Measurements from ENCODE around the gene EIF2B2.

Gene EIF2B2

DNA sequence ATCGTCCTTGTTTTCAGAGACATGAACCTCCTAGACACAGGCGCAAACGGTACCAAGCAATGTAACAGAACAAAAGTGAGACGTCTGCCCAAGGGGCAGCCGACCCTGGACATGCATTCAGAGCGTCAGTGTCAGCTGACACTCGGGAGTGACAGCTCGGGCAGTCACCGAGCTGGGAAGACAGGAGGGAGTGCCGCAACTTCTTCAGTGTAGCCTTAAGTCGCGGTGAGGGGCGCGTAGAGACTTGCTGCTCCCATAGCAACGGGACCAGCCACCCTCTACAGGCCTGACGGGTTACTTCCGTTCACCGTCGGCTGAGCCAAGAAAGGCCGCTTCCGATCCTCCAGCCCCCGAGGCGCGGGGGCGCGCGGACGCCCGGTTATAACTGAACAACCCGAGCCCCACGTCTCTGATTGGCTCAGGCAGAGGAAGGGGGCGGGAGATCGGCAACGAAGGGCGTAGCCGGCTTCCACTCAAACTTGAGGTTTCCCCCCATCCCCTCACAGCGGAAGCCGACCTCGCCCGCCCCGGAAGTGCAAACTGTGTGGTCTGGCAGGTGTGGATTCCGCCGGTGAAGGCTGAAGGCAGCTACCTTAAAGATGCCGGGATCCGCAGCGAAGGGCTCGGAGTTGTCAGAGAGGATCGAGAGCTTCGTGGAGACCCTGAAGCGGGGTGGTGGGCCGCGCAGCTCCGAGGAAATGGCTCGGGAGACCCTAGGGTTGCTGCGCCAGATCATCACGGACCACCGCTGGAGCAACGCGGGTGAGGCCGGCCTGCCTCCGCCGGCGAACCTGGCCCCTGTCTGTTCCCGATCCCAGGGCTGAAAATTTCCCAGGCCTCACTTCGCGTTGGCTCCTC is at the start of gene EIF2B2:
Gene EIF2B2, plus strand, starts transcription at position 530 of the 858 bp plus-strand sequence. Its CDS starts 70 bp downstream, at position 600.
- DNase-seq, result peak; percentile 99

DNA sequence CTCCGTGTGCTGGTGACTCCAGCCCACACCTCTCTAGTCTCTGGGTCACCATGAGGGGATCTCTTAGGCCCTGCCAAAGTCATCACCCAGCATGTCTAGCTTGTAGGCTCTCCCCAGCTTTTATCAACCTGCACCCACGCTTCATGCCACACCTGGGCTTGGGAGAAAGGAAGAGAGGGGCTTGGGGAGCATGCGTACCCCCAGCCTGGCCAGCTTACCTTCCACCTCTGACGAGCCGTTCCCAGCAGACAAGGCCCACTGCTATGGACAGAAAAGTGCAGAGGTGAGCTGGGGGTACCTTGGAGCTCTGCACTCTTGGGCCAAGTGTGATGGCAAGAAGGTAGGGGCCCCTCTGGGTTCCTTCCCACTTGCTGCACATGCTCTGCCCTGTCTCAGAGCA is 49.0 kb upstream of the EIF2B2 start:
- no peak for DNase-seq

DNA sequence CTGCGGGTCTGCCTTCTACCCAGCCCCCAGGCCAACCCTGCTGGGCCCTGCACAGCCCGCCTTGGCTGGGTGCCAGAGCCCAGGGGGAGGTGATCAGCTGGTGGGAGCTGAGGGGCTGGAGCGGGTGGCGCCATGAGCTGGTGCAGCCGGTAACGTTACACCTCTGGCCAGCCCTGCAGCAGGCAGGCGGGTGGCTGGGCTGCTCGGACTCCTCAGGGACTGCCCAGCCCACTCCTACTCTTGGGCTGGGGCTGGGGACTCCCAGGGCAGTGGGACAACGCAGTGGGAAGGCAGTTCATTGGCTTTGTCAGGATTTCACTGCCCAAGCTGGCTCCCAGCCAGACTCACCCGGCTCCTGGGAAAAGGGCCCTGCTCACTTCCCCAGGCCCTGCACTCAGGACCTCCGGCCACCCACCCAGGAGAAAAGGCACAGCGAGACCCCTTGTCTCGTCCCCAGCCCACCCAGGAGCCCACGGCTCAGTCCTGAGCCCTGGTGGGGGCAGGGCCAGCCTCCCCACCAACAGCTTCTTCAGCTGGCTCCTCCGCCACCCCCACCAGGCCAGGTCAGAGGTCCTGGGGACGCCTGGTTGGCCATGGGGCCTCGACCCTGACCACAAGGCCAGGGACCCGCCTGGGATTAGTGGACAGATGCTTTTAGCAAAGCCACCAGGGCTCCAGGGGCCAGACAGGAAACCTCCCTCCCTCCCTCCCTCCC is 48.3 kb upstream of the EIF2B2 start:
- peak; percentile 93 for DNase-seq

DNA sequence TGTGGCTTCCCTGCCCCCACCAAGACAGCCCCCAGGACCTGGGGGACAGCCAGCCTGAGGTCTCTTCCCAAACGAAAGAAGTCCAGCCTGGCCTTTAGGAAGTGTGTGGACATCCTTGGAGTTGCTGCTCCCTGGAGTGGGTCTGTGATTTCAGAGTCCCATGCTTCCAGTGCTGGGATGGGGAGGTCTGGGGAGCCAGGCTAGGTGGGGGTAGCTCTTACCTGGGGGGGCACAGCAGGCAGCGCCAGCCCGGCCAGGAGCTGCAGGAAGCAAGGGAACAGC is 47.8 kb upstream of the EIF2B2 start:
- no peak for DNase-seq

DNA sequence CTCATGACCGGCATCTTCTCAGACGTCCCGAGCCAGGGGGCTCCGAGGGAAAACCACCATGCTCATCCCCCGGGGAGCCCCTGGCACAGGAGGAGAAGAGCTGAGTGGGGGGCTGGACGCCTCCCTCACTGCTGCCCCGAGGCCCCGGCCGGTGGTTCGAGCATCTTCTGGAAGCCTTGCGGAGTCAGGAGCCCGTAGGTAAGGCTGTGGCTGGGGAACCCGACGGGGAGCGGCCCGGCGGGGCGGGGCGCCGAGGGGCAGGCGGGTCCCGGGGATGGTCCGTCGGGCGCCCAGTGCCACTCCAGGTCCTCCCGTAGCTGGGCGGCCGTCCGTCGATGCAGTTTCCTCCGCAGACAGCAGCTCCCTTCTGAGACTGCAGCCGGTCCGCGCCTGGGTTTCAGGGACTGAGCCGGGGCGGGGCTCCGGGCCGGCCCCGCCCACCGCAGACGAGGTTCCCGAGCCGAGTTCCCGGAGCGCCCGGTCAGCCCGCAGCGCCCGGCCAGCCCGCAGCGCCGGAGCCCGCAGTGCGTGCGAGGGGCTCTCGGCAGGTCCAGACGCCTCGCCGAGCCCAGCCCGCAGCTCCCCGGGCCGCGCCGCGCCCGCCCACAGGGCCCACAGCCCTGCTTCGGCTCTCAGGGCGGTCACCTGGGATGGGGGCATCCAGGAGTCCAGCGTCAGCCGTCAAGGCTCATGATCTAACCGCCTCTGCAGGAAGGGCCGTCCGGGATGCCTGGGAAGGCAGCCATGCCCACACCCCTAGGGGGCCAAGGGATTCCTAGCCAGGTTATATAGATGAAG is 47.3 kb upstream of the EIF2B2 start, which contains the start of gene PGF:
Gene PGF, minus strand, starts transcription at position 369 of the 798 bp plus-strand sequence. Its CDS starts 355 bp downstream, at position 14.
- peak; percentile 73 for DNase-seq

DNA sequence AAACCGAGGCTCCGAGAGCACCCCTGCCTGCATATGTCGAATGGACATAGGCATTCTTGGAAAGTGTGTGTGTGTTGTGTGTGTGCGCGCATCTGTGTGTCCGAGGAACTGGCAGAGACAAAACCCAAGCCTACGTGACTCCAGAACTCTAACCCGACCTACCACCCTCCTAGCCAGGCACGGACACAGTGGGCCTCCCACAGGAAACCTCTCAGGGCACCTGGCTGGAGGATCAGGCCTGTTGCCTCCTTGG is 46.8 kb upstream of the EIF2B2 start:
- DNase-seq, result no peak

DNA sequence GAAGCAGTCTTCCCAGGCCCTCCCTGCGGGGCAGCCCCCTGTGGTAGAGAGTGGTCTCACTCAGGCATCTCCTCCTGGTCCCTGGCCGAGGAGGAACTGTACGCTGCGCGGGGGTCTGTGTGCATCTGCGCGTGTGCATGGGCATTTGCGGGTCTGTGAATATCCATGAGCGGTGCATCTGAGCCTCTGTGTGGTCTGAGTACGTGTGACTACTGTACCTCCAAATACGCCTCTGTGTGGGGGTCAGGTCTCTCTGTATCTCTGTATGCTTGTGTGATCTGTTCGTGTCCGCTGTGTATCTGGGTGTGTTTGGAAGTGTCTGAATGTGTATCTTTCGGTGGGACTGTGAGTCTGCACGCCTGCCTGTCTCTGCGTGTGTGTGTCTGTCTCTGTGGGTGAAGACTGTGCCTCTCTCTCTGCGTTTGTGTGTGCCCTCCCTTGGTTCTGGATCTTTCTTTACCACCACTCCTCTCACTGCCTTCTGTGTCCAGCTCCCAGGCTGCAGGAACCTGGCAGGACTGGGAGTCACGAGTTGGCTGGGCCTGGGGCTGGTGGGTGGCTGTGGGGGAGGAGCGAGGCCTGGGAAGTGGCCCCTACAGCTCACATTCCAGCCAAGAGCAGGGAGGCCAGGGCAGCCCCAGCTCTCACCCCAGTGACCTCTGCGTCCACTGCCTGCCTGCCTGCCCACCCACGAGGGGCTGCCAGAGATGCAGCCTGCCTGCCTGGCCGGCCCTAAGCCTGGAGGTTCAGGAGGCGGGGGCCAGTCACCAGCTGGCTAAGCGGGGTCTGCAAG is 46.2 kb upstream of the EIF2B2 start:
- DNase-seq, result no peak

DNA sequence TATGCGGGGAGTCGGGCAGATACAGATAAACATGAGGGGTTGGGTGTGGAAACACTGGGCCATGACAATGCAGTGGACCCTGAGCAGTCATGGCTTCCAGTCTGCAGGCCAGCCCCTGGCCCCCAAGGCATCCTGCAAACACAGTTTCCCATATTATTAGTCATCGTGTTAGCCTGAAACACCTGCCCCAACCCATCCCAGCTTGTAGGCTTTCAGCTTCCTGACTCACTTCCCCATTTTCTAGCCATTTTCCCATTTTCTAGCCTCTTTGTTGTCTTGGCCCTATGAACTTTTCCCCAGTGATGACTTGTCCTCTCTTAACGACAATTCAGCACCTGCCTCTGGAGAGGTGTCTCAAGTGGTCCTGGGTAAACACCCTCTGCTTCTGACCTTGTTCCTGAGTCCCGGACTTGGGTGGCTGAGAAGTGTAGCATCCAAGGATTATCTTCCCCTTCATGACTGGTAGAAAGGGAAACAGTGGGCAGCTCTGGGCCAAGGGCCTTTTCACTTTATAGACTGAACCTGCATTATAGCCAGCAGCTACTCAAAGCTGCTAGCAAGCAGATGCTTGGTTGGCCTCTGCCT is 43.0 kb upstream of the EIF2B2 start:
- DNase-seq, result peak; percentile 91

DNA sequence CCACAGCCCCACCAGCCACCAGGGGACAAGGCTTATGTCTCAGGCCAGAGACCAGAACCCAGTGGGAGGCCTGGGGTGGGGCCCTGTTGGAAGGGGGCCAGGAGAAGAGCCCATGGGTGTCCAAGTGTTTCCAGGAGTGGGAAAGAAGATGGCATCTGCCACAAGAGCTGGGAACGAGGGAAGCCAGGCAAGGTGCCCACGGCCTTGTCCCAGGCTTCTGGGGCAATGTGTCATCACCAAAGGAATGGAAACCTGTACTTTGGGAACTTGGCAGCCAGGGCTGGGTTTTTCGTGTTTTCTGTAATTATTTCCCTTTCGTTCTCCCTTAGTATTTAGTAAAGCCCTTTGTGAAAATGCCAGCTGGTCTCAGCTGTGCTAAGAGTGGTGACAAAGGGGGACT is 42.0 kb upstream of the EIF2B2 start:
- no peak for DNase-seq

DNA sequence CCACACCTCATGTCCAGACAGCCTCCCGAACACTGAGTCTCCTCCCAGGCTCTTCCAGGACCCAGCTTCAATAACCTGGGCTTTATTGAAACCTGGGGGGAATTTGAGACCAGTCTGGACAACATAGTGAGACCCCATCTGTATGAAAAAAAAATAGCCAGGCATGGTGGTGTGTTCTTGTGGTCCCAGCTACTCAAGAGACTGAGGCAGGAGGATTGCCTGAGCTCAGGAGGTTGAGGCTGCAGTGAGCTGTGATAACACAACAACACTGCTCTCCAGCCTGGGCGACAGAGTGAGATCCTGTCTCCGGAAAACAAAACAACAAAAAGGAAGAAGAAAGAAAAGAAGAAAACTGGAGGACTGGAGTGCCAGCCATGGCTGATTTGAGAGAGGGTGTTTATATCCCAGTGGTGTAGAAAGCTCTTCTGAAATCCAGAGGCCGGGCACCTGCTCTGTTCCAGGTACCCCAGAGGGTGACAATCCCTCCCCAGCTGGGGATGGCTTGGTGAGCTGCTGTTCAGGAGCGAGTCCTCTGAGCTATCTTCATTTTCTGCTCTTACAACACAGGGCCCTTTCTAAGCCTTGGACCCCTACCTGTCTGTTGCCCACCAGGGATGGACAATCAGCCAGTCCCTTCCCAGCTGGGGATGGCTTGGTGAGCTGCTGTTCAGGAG is 41.3 kb upstream of the EIF2B2 start:
- DNase-seq, result no peak

DNA sequence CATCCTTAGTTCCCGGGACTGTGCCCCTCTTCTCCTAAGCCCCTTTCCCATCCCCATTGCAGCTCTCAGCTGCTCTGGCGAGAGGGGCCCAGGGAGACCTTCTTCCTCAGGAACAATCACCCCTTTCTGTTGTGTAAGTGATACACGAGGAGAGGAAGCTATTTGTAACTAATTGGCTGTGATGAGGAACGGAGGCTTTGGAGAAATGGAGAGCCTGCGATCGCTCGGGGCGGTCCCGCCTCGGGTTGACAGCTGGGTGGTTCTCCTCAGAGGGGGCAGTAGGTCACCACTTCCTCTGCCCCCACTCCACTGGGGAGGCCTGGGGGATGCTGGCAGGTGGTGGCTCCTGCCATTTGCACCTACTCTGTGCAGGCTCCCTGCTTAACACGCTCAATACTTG is 40.7 kb upstream of the EIF2B2 start:
- no peak for DNase-seq

DNA sequence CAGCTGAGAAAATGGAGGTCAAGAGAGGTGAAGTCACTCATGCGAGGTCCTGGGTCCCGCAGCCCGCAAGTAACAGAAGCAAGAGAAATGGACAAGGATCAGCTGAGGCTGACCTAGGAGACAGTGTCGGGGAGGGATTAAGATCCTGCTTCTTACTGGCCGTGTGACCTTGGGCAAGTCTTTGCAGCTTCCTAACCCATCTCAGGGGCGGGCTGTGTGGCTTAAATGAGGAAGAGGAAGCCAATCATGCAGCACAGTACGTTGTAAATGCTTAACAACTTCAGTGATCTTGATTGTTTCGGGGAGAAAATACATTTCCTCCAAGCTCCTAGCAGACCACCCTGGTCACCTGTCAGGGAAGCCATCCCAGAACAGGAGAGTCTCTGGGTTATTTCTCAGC is 40.2 kb upstream of the EIF2B2 start:
- DNase-seq, result no peak

DNA sequence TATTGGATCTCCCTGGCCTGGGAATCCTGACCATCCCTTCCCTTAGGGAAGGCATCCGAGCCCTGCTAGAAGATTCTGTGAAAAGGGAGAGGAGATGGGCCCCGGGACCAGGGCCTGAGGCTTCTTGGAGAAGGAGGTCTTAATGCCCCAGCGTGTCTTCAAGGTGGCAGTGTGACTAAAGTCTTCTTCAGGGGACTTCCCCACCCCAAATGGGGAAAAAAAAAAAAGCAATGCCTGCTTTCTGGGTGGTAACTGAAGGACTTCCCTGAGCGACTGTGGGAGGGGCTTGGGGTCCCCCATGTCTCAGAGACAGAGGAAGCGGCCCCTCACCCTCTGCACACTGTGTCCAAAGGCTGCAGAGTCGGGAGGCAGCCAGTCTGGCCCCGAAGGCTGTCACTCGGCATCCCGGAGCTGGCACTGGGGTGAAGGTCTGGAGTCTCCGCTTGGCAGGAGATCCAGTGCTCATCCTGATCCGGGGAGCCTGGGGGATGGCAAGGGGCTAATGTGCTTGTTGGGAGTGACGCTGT is 39.5 kb upstream of the EIF2B2 start:
- DNase-seq, result no peak

DNA sequence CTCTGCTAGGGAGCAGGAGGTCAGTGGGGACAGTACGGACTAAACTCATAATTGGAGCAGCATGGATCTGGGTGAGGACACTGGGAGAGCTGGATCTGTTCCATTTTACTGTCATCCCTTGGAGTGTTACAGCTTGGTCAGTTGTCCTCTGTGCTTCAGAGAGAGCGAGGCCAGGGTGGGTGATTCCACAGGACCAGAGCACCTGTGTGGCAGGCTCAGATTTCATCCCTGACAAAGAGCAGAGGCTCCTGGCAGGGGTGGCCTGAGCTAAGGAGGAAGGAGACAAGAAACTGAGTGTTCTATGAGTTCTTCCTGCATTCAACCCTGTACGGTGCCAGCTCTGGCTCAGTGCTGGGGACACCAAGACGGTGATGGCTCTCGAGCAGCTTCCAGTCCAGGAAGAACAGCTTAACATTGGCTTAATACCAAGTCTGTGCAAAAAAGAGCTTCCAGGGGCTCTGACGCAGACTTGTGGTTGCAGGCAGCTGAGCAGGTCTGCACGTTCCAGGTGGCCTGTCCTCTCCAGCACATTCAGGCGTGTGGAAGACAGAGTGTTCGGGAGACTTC is 38.9 kb upstream of the EIF2B2 start:
- peak; percentile 89 for DNase-seq

DNA sequence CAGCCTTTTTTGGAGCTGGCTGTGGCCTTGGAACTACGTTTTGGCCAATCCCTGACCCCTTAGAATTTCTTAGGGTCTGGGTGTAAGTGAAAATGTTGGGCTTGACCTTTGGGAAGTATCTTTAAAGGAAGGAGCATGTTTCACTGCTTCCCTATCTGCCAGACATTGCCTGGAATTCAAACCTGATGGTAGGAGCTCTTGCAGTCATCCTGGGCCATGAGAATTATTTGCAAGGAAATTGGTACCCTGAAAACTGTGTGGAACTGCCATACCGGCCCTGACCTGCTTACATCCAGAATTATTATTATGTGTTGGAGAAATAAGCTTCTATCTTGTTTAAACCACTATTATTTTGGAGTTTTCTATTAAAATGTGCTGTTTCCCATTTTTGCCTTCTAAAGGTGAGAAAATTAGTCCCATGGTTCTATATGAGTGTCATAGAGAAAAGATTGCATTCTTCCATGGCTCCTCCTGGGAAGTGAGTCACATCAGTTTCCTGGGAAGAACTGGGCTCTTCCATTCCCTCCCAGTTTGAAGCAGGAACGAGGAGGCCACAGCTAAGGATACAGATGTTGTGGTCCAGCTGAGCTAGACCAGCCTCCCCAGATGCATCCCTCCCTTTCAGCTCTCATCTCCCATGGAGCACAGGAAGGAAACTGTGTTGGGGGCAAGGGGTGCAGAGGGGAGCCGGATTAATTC is 37.8 kb upstream of the EIF2B2 start:
- DNase-seq, result no peak

DNA sequence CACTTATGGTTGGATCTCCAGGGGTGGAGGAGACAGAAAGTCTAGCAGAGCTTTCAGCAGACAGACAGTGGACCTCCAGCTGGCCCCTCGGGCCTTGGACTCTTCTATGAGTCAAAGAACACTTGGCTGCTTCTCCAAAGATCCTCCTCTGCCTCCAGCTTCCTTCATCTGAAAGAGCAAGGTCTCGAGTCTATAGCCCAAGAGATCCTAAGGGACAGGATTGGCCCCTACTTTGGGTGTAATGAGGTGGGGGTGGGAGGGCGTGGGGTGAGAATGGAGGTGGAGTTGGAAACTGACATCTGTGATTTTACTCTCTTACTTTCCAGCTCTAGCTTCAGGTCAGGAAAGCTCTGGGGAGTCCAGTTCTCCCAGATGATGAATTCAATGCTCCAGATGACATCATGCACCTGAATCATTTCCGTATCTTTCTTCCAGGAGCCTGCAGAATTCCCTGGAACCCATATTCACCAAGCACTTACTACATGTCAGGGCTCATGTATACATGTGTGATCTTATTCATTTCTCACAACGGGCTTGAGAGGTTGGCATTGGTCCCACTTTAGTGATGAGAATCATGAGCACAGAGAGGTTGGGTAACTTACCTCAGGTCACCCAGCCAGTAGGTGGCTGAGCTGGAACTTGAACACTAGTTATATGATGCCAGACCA is 37.1 kb upstream of the EIF2B2 start:
- no peak for DNase-seq

DNA sequence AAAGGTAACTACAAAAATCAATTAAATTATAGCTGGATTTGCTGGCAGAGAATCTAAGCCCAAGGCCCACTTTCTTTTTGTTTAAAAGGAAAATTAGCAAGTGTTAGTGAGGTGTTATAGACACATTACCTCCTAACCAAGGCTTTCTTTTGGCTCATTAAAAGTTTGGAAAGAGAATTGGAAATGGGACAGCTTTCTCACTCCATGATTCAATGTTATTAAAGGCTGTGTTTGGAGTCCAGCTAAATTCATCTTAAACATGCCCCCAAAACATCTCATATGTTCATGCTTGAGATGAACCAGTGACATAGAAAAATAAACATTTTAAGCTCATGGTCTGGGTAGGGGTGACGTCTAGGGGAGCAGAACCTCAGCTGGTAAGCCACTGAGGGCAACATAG is 33.9 kb upstream of the EIF2B2 start:
- DNase-seq, result no peak

DNA sequence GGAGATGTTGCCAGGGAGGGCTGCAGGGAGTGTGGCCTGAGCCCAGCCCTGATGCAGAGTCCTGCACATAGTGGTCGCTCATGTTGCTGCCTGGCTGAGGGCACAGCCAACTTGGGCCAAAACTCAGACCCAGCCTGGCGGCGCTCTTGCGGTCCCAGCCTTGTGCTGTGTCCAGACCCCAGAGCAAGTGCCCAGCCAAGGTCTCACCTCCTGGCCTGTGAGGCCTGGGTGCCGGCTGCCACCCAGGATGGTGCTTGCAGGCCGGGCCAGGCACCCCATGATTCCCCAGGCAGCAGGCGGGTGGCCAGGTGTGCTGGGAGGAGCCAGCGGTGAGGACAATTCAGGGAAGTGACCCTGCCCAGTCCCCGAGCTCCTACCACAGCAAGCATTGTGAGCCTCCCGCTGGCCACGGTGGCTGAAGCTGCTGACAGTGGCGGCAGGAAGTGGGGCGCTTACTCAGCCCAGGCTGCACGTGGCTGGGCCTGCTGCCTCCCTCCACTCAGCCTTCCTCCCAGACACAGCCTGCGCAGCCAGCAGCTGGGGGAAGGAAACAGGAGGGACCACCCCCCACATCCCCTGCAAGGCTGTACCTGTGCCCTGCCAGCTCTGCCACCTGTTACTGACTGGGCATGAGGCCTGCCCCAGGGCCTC is 29.6 kb upstream of the EIF2B2 start:
- DNase-seq, result no peak

DNA sequence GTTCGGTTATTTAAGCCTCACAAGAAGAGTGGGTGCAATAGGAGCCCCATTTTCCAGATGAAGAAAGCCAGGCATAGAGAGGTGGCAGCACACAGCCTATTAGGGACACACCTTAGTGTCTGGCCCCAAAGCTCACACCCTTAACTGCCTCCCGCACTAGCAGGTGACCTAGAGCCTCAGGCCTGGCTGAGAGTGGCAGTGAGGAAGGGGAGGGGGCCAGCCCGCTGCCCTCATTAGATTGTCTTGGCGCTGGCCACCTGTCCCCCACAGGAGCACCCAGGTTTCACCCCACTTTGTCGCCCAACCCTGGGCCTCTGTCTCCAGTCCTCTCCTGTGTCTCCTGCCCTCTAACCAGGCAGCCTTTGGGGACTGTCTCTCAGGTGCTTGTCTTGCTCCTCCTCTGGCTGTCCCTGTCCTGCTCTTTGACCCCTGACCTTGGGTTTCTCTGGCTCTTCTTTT is 28.8 kb upstream of the EIF2B2 start:
- no peak for DNase-seq
